Inflammatory macrophage (primary cell): Measurements from ENCODE around the gene MB21D2.

ENCODE experiments used
- DNase-seq, 2 donors: peaks; one replicate each; pipeline ENCODE4 v3.0.0-alpha.2; 2020 to 2022

The MB21D2 gene

GRCh38 chr3:192890347-192891335, 27.0 kb downstream of the MB21D2 start:
- DNase-seq, result no peak

GRCh38 chr3:192889679-192890078, 28.0 kb downstream of the MB21D2 start:
- no peak for DNase-seq

GRCh38 chr3:192888190-192888589, 29.5 kb downstream of the MB21D2 start:
- no peak for DNase-seq

GRCh38 chr3:192887701-192888100, 30.0 kb downstream of the MB21D2 start:
- no peak for DNase-seq

GRCh38 chr3:192887047-192887446, 30.6 kb downstream of the MB21D2 start:
- DNase-seq, result no peak

- no peak for DNase-seq
Measured at GRCh38 chr3:192884777-192885773, 32.6 kb downstream of the MB21D2 start.

- no peak for DNase-seq
Measured at GRCh38 chr3:192883512-192883911, 34.1 kb downstream of the MB21D2 start.

GRCh38 chr3:192881159-192881786, 36.4 kb downstream of the MB21D2 start:
- DNase-seq, result no peak

- no peak for DNase-seq
Measured at GRCh38 chr3:192880313-192880712, 37.3 kb downstream of the MB21D2 start.

- DNase-seq, result no peak
Measured at GRCh38 chr3:192879346-192880031, 38.2 kb downstream of the MB21D2 start.

GRCh38 chr3:192875971-192876565, 41.6 kb downstream of the MB21D2 start:
- no peak for DNase-seq

GRCh38 chr3:192870822-192871221, 46.8 kb downstream of the MB21D2 start:
- DNase-seq, result no peak

GRCh38 chr3:192869131-192870031, 48.3 kb downstream of the MB21D2 start:
- DNase-seq, result no peak

GRCh38 chr3:192867645-192868044, 50.0 kb downstream of the MB21D2 start:
- no peak for DNase-seq

- DNase-seq, result no peak
Measured at GRCh38 chr3:192866804-192867203, 50.9 kb downstream of the MB21D2 start.

- peak in 1 of 2 donors; percentile 22 for DNase-seq
Measured at GRCh38 chr3:192864941-192865340, 52.7 kb downstream of the MB21D2 start.

- no peak for DNase-seq
Measured at GRCh38 chr3:192863091-192863420, 54.6 kb downstream of the MB21D2 start.

- DNase-seq, result peak in 1 of 2 donors; percentile 18
Measured at GRCh38 chr3:192862408-192863090, 55.1 kb downstream of the MB21D2 start.

GRCh38 chr3:192861972-192862371, 55.7 kb downstream of the MB21D2 start:
- DNase-seq, result no peak

- peak; percentile 24 to 26 for DNase-seq
Measured at GRCh38 chr3:192860454-192860853, 57.2 kb downstream of the MB21D2 start.
